GM12865 (cell line): ENCODE data around the gene LGALS9.

Source experiments
- DNase-seq: peaks from one replicate; pipeline ENCODE4 v3.0.0; 2010; ENCODE audit warnings: low read depth
- H3K4me3 ChIP-seq: 2 replicates; pipeline ENCODE4 v1.5.1; 2011; ENCODE audit warnings: mild to moderate bottlenecking, low read depth, low read length, control low read depth
- TF ChIP-seq, protein P1 (sequence below): IDR thresholded peaks from 2 replicates; pipeline ENCODE4 v1.5.1; 2011; ENCODE audit warnings: low read length, control low read depth, low read depth, inconsistent platforms; ENCODE audit not compliant: insufficient read depth; ENCODE audit errors: missing control alignments

LGALS9 gene

DNA sequence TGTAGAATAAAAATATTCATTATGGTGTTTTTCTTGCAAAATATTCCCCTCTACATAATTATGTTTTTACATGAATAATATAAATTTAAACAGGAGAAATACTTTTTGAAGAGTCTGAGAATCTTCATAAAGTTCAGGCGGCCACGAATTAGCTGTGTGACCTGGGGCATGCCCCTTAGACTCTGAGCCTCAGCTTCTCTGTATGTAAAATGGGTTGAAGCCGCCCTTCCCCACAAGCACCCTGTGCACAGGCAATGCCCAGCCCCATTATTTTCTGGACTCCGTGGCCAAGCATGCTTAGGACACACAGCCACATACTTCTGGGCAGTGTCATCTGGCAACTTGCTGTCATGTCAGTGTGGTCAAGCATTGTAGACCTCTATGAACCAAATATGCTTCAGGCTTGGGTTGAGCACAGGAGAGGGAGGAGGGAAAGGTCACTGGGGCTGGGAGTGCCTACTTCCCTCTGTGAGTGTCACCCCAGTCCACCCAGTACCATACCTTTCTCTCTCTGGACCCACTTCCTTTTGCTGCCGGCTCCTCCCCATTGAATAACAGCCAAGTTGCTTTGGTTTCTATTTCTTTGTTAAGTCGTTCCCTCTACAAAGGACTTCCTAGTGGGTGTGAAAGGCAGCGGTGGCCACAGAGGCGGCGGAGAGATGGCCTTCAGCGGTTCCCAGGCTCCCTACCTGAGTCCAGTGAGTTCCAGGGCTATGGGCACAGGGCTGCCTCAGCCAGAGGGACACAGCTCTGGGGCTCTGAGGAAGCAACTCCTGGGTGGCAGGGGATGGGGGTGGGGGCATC is at the start of gene LGALS9:
LGALS9 (plus strand) TSS at position 582 of the 804 bp plus-strand sequence; CDS start at position 660, 78 bp downstream.
- peak within 1 kb of the TSS; percentile 89 for H3K4me3 ChIP-seq
- peak; percentile 81 for DNase-seq
- TF ChIP-seq, protein P1, sequence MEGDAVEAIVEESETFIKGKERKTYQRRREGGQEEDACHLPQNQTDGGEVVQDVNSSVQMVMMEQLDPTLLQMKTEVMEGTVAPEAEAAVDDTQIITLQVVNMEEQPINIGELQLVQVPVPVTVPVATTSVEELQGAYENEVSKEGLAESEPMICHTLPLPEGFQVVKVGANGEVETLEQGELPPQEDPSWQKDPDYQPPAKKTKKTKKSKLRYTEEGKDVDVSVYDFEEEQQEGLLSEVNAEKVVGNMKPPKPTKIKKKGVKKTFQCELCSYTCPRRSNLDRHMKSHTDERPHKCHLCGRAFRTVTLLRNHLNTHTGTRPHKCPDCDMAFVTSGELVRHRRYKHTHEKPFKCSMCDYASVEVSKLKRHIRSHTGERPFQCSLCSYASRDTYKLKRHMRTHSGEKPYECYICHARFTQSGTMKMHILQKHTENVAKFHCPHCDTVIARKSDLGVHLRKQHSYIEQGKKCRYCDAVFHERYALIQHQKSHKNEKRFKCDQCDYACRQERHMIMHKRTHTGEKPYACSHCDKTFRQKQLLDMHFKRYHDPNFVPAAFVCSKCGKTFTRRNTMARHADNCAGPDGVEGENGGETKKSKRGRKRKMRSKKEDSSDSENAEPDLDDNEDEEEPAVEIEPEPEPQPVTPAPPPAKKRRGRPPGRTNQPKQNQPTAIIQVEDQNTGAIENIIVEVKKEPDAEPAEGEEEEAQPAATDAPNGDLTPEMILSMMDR: no peak

DNA sequence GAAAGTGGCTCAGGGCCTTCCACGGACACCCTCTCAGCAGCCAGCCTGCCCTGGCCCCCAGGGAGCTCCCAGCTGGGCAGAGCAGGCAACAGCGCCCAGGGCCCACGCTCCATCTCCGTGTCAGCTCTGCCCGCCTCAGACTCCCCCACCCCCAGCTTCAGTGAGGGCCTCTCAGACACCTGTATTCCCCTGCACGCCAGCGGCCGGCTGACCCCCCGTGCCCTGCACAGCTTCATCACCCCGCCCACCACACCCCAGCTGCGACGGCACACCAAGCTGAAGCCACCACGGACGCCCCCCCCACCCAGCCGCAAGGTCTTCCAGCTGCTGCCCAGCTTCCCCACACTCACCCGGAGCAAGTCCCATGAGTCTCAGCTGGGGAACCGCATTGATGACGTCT is 48.3 kb upstream of the LGALS9 start:
- no peak for DNase-seq
- TF ChIP-seq, protein P1: no peak
- no peak overlapping the region for H3K4me3 ChIP-seq

GRCh38 chr17:27585153-27585681 is 45.8 kb upstream of the LGALS9 start:
- H3K4me3 ChIP-seq: no peak overlapping the region
- TF ChIP-seq, protein P1: no peak
- peak; percentile 30 for DNase-seq

DNA sequence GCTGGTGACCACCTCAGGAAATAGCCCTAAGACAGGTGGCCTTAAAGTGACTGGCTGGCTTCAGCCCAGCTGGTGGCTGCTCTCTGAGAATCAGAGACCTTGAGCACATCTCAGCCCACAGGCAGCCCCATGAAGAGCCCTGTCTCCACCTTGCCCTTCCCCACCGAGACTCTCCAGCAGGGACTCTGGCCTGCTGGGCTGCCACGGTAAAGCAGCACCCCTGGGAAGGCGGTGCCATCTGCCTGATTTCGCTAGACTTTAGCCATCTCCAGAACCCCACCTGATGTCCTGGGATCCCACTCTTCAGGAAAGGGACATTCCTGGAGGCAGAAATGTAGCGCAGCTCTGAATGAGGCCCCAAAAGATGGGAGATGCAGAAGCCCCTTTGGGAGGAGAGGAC is 45.2 kb upstream of the LGALS9 start:
- TF ChIP-seq, protein P1: no peak
- H3K4me3 ChIP-seq: no peak overlapping the region
- DNase-seq: no peak

GRCh38 chr17:27586203-27586721 is 44.7 kb upstream of the LGALS9 start:
- TF ChIP-seq, protein P1: no peak
- H3K4me3 ChIP-seq: no peak overlapping the region
- DNase-seq: no peak

DNA sequence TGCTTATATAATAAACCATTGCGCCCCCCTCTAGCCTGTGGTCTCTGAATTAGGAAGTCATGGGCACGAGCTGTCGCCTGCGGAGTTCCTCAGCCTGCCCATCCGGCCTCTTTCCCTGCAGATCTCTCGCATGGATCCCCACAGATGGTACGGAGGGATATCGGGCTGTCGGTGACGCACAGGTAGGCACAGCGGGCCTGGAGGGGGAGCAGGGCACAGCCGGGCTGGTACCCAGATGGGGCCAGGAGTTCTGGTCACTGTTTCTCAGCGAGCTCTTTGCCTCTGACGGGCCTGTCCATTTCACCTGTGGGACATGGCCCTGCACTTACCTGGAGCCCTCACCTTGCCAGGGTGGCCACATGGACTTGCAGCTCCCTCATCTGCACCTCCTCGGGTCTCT is 42.6 kb upstream of the LGALS9 start:
- no peak for DNase-seq
- H3K4me3 ChIP-seq: no peak overlapping the region
- TF ChIP-seq, protein P1: no peak
